Neuronal stem cell (in vitro differentiated cells): ENCODE measurements around the gene SLC24A5.

ENCODE experiments used
- DNase-seq: peaks from one replicate; pipeline ENCODE4 v3.0.0-alpha.2; 2013; ENCODE audit warnings: low spot score
- H2AFZ ChIP-seq: one replicate; pipeline ENCODE4 v1.6.1; 2013; ENCODE audit warnings: mild to moderate bottlenecking, low read length, inconsistent platforms
- H2AK5ac ChIP-seq: 2 replicates; pipeline ENCODE4 v1.6.1; 2013; ENCODE audit warnings: low read depth, mild to moderate bottlenecking, inconsistent platforms, low read length, moderate library complexity, mixed read lengths
- H2BK120ac ChIP-seq: 2 replicates; pipeline ENCODE4 v1.6.1; 2013; ENCODE audit warnings: low read depth, mild to moderate bottlenecking, inconsistent platforms, low read length, moderate library complexity, mixed read lengths
- H2BK12ac ChIP-seq: one replicate; pipeline ENCODE4 v1.6.1; 2013; ENCODE audit warnings: low read length, inconsistent platforms
- H2BK15ac ChIP-seq: 2 replicates; pipeline ENCODE4 v1.6.1; 2013; ENCODE audit warnings: mild to moderate bottlenecking, low read length, inconsistent platforms, mixed read lengths
- H2BK5ac ChIP-seq: one replicate; pipeline ENCODE4 v1.6.1; 2013; ENCODE audit warnings: inconsistent platforms, mild to moderate bottlenecking, low read length, moderate library complexity
- H3K14ac ChIP-seq: one replicate; pipeline ENCODE4 v1.6.1; 2013; ENCODE audit warnings: low read length, inconsistent platforms
- H3K18ac ChIP-seq: 2 replicates; pipeline ENCODE4 v1.6.1; 2013; ENCODE audit warnings: low read length, inconsistent platforms
- H3K23ac ChIP-seq: 2 replicates; pipeline ENCODE4 v1.6.1; 2013; ENCODE audit warnings: low read depth, mild to moderate bottlenecking, mixed read lengths, low read length, inconsistent platforms; ENCODE audit not compliant: poor library complexity
- H3K27ac ChIP-seq: replicated peaks from 3 replicates; pipeline ENCODE4 v1.5.1; 2013; ENCODE audit warnings: low read length, inconsistent platforms
- H3K27me3 ChIP-seq, 3 experiments: 2 replicates each; pipeline ENCODE4 v1.6.1; 2013; ENCODE audit warnings: low read length in 3 of 3, mild to moderate bottlenecking in 2 of 3, inconsistent platforms in 1 of 3, low read depth in 1 of 3, mixed read lengths in 1 of 3, moderate library complexity in 1 of 3; ENCODE audit not compliant: control insufficient read depth in 3 of 3, insufficient read depth in 3 of 3
- H3K36me3 ChIP-seq, 2 donors: replicated peaks in 1 of 2; 2 replicates each; pipeline ENCODE4 v1.6.1; 2013; ENCODE audit warnings: low read length in 2 of 2; ENCODE audit not compliant: control insufficient read depth in 2 of 2, insufficient read depth in 2 of 2
- H3K4ac ChIP-seq: 2 replicates; pipeline ENCODE4 v1.6.1; 2013; ENCODE audit warnings: inconsistent platforms, mild to moderate bottlenecking, low read length, moderate library complexity
- H3K4me1 ChIP-seq, 2 donors: 1 replicate in 1 of 2; 2 replicates in 1 of 2; pipeline ENCODE4 v1.6.1; 2013; ENCODE audit warnings: low read length in 2 of 2, low read depth in 1 of 2; ENCODE audit not compliant: control insufficient read depth in 2 of 2, insufficient read depth in 1 of 2
- H3K4me2 ChIP-seq: one replicate; pipeline ENCODE4 v1.6.1; 2013; ENCODE audit warnings: mild to moderate bottlenecking, low read length, inconsistent platforms; ENCODE audit not compliant: insufficient read depth, poor library complexity, severe bottlenecking
- H3K4me3 ChIP-seq, 2 donors: 2 replicates each; pipeline ENCODE4 v1.5.1; 2013; ENCODE audit warnings: low read length in 2 of 2, mild to moderate bottlenecking in 2 of 2, inconsistent platforms in 1 of 2, moderate library complexity in 1 of 2
- H3K79me1 ChIP-seq: one replicate; pipeline ENCODE4 v1.6.1; 2013; ENCODE audit warnings: low read depth, mild to moderate bottlenecking, inconsistent platforms, low read length, moderate library complexity
- H3K9ac ChIP-seq: one replicate; pipeline ENCODE4 v1.6.1; 2013; ENCODE audit warnings: mild to moderate bottlenecking, low read depth, low read length, inconsistent platforms; ENCODE audit not compliant: poor library complexity
- H3K9me3 ChIP-seq, 2 donors: replicated peaks in 1 of 2; 2 replicates each; pipeline versions ENCODE3 to v1.6.1; 2013; ENCODE audit warnings: low read length in 2 of 2, mild to moderate bottlenecking in 2 of 2, inconsistent platforms in 1 of 2, low read depth in 1 of 2, mixed read lengths in 1 of 2, moderate library complexity in 1 of 2; ENCODE audit not compliant: control insufficient read depth in 2 of 2, insufficient read depth in 1 of 2
- H4K8ac ChIP-seq: one replicate; pipeline ENCODE4 v1.6.1; 2013; ENCODE audit warnings: low read depth, mild to moderate bottlenecking, inconsistent platforms, low read length, moderate library complexity
- H4K91ac ChIP-seq: one replicate; pipeline ENCODE4 v1.6.1; 2013; ENCODE audit warnings: low read length, low read depth, mild to moderate bottlenecking, inconsistent platforms; ENCODE audit not compliant: poor library complexity
- WGBS, 2 donors: extraction: QIAGEN DNeasy Blood & Tissue Kit; methylation state at CpG; one replicate each; pipeline ENCODE4 v1.1.7; 2013; ENCODE audit warnings: missing lambda C conversion rate in 2 of 2, mixed read lengths in 1 of 2; ENCODE audit not compliant: insufficient read length in 2 of 2, insufficient replicate concordance in 1 of 2; ENCODE audit errors: extremely low coverage in 2 of 2; 5-methylcytosine and 5-hydroxymethylcytosine counted together

The SLC24A5 gene

DNA sequence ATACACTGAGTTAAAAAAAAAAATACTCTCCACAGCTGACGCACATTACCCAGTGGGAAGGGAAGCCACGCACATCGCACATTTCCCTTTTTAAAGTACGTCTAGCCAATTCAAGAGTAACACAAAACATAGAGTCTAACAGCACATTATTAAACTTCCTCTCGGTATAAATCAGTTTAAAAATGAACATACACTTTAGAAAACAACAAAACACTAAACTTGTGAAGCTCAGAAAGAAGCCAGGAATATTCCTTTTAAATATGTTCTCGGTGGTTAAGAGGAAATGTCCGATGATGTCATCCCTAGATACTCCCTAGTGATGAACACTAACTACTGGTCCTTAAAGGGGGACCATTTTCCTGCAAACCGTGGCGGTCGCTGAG, 56.6 kb downstream of the SLC24A5 start:
- no peak for DNase-seq
- Histone ChIP-seq H3K4me2 (peak overlapping the region; percentile 77), H4K8ac (no peak overlapping the region), H3K4me3 (peak overlapping the region; percentile 55 to 89), H3K4me1 (peaks cover 3 to 7% of the 10 kb centered on the region in 2 donors), H3K9ac (no peak overlapping the region), H3K4ac (peak overlapping the region; percentile 76), H3K14ac (no peak overlapping the region), H3K18ac (peak overlapping the region; percentile 100), H3K9me3 (peaks cover 2 to 28% of the 10 kb centered on the region in 2 donors), H2AK5ac (no peak overlapping the region), H2BK15ac (no peak overlapping the region), H2AFZ (peak overlapping the region; percentile 99), H3K27ac (peak overlapping the region; percentile 94), H4K91ac (no peak overlapping the region), H3K79me1 (peaks cover 3% of the 10 kb centered on the region), H2BK5ac (no peak overlapping the region), H3K23ac (no peak overlapping the region), H2BK12ac (no peak overlapping the region), H3K27me3 (no peaks in the 10 kb centered on the region), H3K36me3 (peaks cover 1 to 22% of the 10 kb centered on the region in 2 donors), H2BK120ac (no peak overlapping the region)
- no CpG with 5 or more reads among the region's 10 CpGs for WGBS, 2 donors

DNA sequence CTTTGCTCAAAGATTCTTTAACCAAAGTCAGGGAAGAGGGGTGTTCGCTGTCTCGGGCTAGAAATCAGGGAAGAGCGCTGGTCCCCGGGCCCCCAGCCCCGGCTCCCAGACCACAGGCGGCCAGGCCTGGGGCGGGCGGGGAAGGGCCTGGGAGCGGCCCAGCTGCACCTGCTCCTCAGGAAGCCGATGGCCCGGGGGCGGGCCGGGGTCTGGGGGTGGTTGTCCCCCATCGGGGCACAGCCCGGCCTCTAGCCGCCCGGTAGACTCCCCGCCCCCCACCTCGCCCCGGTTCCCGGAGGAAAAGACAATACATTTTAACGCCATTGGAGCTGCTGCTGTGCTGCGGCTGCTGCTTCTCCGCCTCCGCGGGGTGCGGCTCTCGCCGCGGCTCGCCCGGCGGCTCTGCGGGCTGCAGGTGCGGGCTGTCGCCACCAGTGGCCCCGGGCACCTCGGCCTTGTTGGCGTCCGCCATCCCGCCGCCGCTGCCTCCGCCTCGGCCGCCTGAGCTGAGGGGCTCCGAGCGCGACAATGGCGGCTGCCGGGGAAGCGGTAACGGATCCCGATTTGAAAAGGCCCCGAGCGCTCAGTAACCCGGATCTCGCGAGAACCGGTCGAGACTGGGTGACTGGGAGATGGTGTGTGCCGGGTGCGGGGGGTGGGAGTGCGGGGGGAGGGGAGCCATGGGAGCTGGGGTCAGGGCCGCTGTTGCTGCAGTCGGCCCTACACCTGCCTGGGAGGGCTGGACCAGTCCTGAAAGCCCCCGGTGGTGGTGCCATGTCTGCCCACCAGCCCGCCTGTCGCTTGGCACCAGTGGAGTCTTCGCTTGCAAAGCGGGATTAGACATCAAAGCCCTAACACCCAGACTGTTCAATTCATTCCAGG, 57.2 kb downstream of the SLC24A5 start, which contains the start of gene MYEF2:
TSS of gene MYEF2 (minus strand) at position 530 of the 882 bp plus-strand sequence. CDS start at position 472, 58 bp downstream.
- DNase-seq: peak; percentile 80
- Histone ChIP-seq H2AFZ (peak within 1 kb of the TSS; percentile 99), H3K4me2 (peak within 1 kb of the TSS; percentile 77), H3K4me3 (peak within 1 kb of the TSS; percentile 55 to 89), H3K36me3 (peaks cover 1 to 22% of the 10 kb centered on the region in 2 donors), H3K9ac (peak within 1 kb of the TSS; percentile 93), H3K27me3 (no peaks in the 10 kb centered on the region), H3K79me1 (peaks cover 3% of the 10 kb centered on the region), H2AK5ac (no peak within 1 kb of the TSS), H2BK5ac (peak within 1 kb of the TSS; percentile 90), H2BK12ac (peak within 1 kb of the TSS; percentile 58), H3K4me1 (peaks cover 3 to 7% of the 10 kb centered on the region in 2 donors), H3K18ac (peak within 1 kb of the TSS; percentile 100), H3K9me3 (peaks cover 2 to 24% of the 10 kb centered on the region in 2 donors), H2BK120ac (peak within 1 kb of the TSS; percentile 96), H4K8ac (no peak within 1 kb of the TSS), H3K27ac (peak within 1 kb of the TSS; percentile 94), H2BK15ac (no peak within 1 kb of the TSS), H3K4ac (peak within 1 kb of the TSS; percentile 76), H3K14ac (peak within 1 kb of the TSS; percentile 89), H4K91ac (no peak within 1 kb of the TSS), H3K23ac (peak within 1 kb of the TSS; percentile 25)
- WGBS, 2 donors: no CpG with 5 or more reads among the region's 71 CpGs

DNA sequence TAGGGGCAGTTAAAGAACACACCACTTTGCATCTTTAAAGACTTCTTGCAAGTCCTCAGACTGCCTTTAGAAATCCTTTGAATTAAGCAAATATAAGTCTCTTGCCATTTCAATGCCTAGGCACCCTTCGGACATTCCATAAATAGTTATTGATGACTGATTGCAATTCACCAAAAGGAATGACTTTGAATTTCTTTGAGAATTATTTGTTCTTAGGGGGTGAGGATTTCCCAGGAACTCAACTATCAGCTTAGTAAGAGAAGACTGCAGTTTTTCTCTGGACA, 57.8 kb downstream of the SLC24A5 start:
- peaks cover 3% of the 10 kb centered on the region for H3K79me1 ChIP-seq
- H2AFZ ChIP-seq: peak overlapping the region; percentile 99
- H3K9me3 ChIP-seq: peaks cover 2 to 18% of the 10 kb centered on the region in 2 donors
- H4K8ac ChIP-seq: no peak overlapping the region
- peaks cover 3 to 7% of the 10 kb centered on the region in 2 donors for H3K4me1 ChIP-seq
- H3K23ac ChIP-seq: no peak overlapping the region
- no peak overlapping the region for H4K91ac ChIP-seq
- H3K27me3 ChIP-seq: no peaks in the 10 kb centered on the region
- no peak overlapping the region for H2BK12ac ChIP-seq
- peak overlapping the region; percentile 55 to 75 for H3K4me3 ChIP-seq
- peak overlapping the region; percentile 65 for H3K27ac ChIP-seq
- no peak overlapping the region for H3K4ac ChIP-seq
- H2AK5ac ChIP-seq: no peak overlapping the region
- no peak for DNase-seq
- H2BK15ac ChIP-seq: no peak overlapping the region
- H3K36me3 ChIP-seq: peaks cover 1 to 22% of the 10 kb centered on the region in 2 donors
- H3K14ac ChIP-seq: no peak overlapping the region
- H3K4me2 ChIP-seq: peak overlapping the region; percentile 75
- H2BK5ac ChIP-seq: no peak overlapping the region
- WGBS, 2 donors: no CpG with 5 or more reads among the region's 1 CpG
- H2BK120ac ChIP-seq: no peak overlapping the region
- no peak overlapping the region for H3K18ac ChIP-seq
- no peak overlapping the region for H3K9ac ChIP-seq

DNA sequence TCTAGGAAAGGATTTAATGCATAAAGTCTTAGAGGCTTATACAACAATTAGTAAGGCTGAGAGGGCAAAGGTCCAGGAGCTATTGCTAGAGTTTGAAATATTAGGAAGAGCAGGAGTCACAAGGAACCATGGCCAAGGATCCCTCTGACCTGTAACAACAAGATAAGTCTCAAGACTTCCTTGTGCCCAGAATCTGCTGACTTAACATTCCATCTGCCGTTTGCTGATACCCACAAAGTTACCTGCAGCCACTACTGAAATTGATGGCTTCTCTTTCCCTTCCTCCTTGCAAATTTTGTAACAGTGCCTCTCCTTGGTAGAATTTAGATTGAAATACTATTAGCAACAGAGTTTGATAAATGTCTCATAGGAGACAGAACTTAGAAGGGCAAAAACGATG, 62.0 kb downstream of the SLC24A5 start:
- no peak for DNase-seq
- Histone ChIP-seq H2BK15ac (no peak overlapping the region), H3K9ac (no peak overlapping the region), H2BK120ac (no peak overlapping the region), H4K91ac (no peak overlapping the region), H3K14ac (no peak overlapping the region), H2AFZ (no peak overlapping the region), H3K23ac (no peak overlapping the region), H3K18ac (no peak overlapping the region), H3K4me3 (no peak overlapping the region), H4K8ac (no peak overlapping the region), H2BK12ac (no peak overlapping the region), H3K27ac (no peak overlapping the region), H3K27me3 (no peaks in the 10 kb centered on the region), H3K4ac (no peak overlapping the region), H3K4me2 (no peak overlapping the region), H3K9me3 (peaks cover 0 to 2% of the 10 kb centered on the region in 2 donors), H2BK5ac (no peak overlapping the region), H3K4me1 (peaks cover 0 to 4% of the 10 kb centered on the region in 2 donors), H3K36me3 (no peaks in the 10 kb centered on the region), H2AK5ac (no peak overlapping the region), H3K79me1 (peaks cover 3% of the 10 kb centered on the region)
- WGBS, 2 donors: no CpG with 5 or more reads among the region's 2 CpGs
